GM12892 (cell line): Measurements from ENCODE around the gene KIRREL3.

ENCODE experiments used
- DNase-seq: peaks from one replicate; pipeline ENCODE4 v3.0.0; 2011; ENCODE audit not compliant: insufficient read length
- FAIRE-seq: peaks from 2 replicates; lab custom pipeline; 2011; peaks lifted over from hg19 to GRCh38; lab: Jason Lieb, UNC
- POLR2A ChIP-seq: IDR thresholded peaks from 2 replicates; pipeline ENCODE4 v1.6.1; 2011; ENCODE audit warnings: low read depth, low read length, control low read depth
- POLR2AphosphoS5 ChIP-seq: IDR thresholded peaks from 2 replicates; pipeline ENCODE4 v1.6.1; 2011; ENCODE audit warnings: low read depth, low read length, control low read depth
- TAF1 ChIP-seq: IDR thresholded peaks from 2 replicates; pipeline ENCODE4 v1.6.1; 2011; ENCODE audit warnings: low read depth, mild to moderate bottlenecking, control low read depth, low read length, borderline replicate concordance

KIRREL3 gene

GRCh38 chr11:126523441-126524205, 476.9 kb downstream of the KIRREL3 start:
- TF ChIP-seq POLR2AphosphoS5, result no peak
- TF ChIP-seq TAF1, result no peak
- no peak for TF ChIP-seq POLR2A
- DNase-seq (no peak), FAIRE-seq (no peak)

GRCh38 chr11:126522606-126523005, 478.0 kb downstream of the KIRREL3 start:
- DNase-seq (no peak), FAIRE-seq (no peak)
- TF ChIP-seq POLR2AphosphoS5 (no peak), POLR2A (no peak), TAF1 (no peak)

GRCh38 chr11:126522152-126522551, 478.4 kb downstream of the KIRREL3 start:
- no peak for FAIRE-seq
- DNase-seq, result no peak
- no peak for TF ChIP-seq POLR2AphosphoS5
- TF ChIP-seq TAF1, result no peak
- no peak for TF ChIP-seq POLR2A

GRCh38 chr11:126521196-126521595, 479.4 kb downstream of the KIRREL3 start:
- DNase-seq, result no peak
- no peak for FAIRE-seq
- TF ChIP-seq TAF1, result no peak
- TF ChIP-seq POLR2A, result no peak
- no peak for TF ChIP-seq POLR2AphosphoS5

GRCh38 chr11:126519764-126520734, 480.5 kb downstream of the KIRREL3 start:
- DNase-seq (no peak), FAIRE-seq (no peak)
- TF ChIP-seq POLR2AphosphoS5 (no peak), POLR2A (no peak)

- FAIRE-seq (no peak), DNase-seq (no peak)
- no peak for TF ChIP-seq POLR2AphosphoS5
- no peak for TF ChIP-seq POLR2A
- TF ChIP-seq TAF1, result no peak
Observed at GRCh38 chr11:126518972-126519690, 481.4 kb downstream of the KIRREL3 start.

DNA sequence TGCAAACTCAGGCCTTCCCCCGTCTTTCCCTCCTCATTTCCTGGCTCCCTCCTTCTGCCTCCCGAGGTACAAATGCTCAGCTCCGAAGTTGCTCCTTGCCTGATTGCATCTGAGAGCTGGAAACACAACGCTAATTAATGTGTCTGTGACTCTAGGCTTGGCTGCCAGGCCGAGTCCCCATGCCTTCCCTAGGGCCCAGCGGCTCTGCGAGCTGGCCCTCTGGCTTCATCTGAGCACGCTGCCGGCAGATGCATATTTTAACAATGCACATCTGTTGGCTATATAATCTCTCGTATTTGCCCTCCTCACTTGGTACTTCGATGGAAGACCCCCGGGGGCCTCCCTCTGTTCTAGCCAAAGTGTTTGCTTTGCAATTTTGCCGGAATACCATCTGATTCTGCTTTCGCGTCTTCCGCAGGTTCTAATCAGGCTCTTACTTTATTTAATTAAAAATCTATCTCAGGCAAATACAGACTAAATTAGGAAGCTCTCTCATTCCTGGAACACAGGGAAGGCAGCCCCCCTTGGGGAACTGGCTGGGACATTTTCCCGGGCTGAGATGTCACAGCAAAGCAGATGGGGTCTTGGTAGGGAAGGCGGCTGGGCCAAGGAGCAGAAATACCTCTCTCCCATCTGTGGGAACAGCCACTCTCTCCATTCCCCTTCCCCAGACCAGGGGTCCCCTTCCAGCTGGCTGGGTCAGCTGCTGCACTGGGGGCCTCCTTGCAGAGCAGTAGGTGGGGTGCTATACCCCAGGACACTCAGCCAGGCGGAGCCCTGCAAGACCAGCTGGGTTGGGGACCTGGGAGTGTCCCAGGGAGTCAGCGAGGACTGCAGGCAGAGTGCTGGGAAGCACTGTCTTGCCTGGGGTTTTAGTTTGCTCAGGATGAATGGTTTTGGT, 482.2 kb downstream of the KIRREL3 start:
- DNase-seq, result no peak

DNA sequence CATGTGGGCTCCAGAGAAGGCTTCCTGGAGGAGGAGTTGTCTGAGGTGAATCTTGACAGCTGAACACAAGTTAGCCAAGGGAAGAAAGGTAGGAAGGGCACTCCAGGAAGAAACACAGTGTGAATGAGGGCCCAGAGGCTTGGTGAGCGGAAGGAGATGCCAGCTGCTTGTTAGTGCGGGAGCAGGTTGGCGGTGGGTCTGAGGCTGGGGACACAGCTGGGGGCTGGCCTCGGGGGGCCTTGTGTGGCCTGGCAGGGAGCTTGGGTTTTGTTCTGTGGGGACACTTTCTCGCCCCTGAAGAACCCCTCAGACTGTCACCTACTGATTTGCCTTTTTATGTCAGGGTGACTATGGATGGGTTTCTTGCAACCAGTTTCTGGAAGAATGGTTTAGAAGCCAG, 485.1 kb downstream of the KIRREL3 start:
- TF ChIP-seq POLR2AphosphoS5 (no peak), TAF1 (no peak), POLR2A (no peak)
- FAIRE-seq (no peak), DNase-seq (no peak)

More for the DNA sequence above, 482.2 kb downstream of the KIRREL3 start:
- FAIRE-seq, result no peak
- TF ChIP-seq TAF1 (no peak), POLR2AphosphoS5 (no peak), POLR2A (no peak)

DNA sequence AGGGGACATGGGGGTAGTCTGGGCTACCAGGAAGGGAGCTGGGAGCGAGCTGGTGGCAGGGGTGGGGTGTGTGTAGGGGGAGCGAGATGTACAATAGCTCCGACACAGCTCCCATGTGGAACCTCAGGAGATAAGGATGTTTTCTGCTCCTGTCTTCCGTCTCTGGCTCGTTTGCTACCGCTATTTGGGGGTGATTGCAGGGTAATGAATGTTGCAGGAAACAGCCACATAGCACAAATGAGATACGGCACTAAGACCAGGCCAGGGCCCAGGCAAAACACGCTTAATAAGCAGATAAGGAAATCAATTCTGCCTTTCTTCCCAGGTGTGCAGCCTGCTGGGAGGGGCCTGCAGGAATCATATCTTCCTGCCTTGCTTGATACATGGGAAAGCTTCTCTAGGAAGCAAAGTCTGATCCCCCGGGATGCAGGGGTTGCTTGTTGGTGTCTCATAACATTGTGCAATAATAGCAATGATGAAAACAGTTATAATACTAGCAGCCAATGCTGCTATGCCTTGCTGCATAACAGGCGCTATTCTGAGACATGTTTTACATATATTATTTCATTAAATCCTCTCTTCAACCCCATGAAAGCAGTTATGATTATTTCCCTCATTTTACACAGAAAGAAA, 486.4 kb downstream of the KIRREL3 start:
- DNase-seq (no peak), FAIRE-seq (no peak)
- TF ChIP-seq POLR2A (no peak), POLR2AphosphoS5 (no peak), TAF1 (no peak)
